Keratinocyte (primary cell): ENCODE data around the gene CD63.

Experiments used
- CTCF ChIP-seq, 3 experiments: IDR thresholded peaks in 1 of 3; conservative IDR thresholded peaks in 1 of 3; optimal IDR thresholded peaks in 1 of 3; 2 replicates in 2 of 3; 3 replicates in 1 of 3; pipeline versions ENCODE3 to v1.5.1; 2011; ENCODE audit warnings: low read length in 3 of 3, mild to moderate bottlenecking in 3 of 3, moderate library complexity in 2 of 3, control low read depth in 1 of 3, inconsistent platforms in 1 of 3; ENCODE audit not compliant: insufficient read depth in 2 of 3; ENCODE audit errors: extremely low read depth in 1 of 3
- EZH2 ChIP-seq: IDR thresholded peaks from one replicate; pipeline ENCODE4 v1.6.1; 2012; ENCODE audit warnings: inconsistent platforms, mild to moderate bottlenecking, low read length, moderate library complexity

- TF ChIP-seq CTCF (optimal IDR thresholded peaks at IDR 0.05 in 1 of 3, IDR thresholded peaks at IDR 0.05 in 1 of 3, conservative IDR thresholded peaks at IDR 0.05 in 1 of 3; ENCODE audit: extremely low read depth in 1 of 3, insufficient read depth in 2 of 3, low read length in 3 of 3) (no peak), EZH2 (no peak)
Observed at GRCh38 chr12:55715833-55716581, 12.8 kb downstream of the CD63 start, which contains the start of gene BLOC1S1.
